Suprapubic skin (tissue), 3 donors: Measurements from ENCODE around the gene ABCA8.

Source experiments
- POLR2A ChIP-seq, 2 donors: fragments of 450-650 bp; IDR thresholded peaks; one replicate each; pipeline ENCODE4 v1.6.1; 2017; ENCODE audit warnings: antibody characterized with exemption in 2 of 2, mild to moderate bottlenecking in 2 of 2, moderate library complexity in 2 of 2
- TF ChIP-seq, protein P1 (sequence below), 2 donors: fragments of 200-600 bp in 1 of 2; fragments of 450-650 bp in 1 of 2; sonication (generic) in 1 of 2; IDR thresholded peaks; one replicate each; pipeline ENCODE4 v1.5.1; 2016 to 2019; ENCODE audit warnings: antibody characterized with exemption in 2 of 2, mild to moderate bottlenecking in 1 of 2, moderate library complexity in 1 of 2

DNA sequence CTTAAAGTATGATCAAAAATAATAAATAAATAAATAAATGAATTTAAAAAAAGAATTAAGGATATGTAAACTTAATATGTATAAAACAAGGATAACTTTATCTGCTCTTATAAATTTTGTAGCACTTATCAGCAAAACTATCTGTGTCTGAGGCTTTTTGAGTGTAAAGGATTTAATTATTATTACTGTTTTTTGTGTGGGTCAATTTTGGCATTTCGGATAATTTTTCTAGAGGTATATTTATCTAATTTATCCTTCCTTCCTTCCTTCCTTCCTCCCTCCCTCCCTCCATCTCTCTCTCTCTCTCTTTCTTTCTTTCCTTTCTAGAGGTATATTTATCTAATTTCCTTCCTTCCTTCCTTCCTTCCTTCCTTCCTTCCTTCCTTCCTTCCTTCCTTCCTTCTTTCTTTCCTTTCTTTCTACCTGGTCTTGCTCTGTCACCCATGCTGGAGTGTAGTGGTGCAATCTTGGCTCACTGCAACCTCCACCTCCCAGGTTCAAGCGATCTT is 120.8 kb downstream of the ABCA8 start:
- no peak for TF ChIP-seq POLR2A (IDR thresholded peaks at IDR 0.05)
- TF ChIP-seq, protein P1, sequence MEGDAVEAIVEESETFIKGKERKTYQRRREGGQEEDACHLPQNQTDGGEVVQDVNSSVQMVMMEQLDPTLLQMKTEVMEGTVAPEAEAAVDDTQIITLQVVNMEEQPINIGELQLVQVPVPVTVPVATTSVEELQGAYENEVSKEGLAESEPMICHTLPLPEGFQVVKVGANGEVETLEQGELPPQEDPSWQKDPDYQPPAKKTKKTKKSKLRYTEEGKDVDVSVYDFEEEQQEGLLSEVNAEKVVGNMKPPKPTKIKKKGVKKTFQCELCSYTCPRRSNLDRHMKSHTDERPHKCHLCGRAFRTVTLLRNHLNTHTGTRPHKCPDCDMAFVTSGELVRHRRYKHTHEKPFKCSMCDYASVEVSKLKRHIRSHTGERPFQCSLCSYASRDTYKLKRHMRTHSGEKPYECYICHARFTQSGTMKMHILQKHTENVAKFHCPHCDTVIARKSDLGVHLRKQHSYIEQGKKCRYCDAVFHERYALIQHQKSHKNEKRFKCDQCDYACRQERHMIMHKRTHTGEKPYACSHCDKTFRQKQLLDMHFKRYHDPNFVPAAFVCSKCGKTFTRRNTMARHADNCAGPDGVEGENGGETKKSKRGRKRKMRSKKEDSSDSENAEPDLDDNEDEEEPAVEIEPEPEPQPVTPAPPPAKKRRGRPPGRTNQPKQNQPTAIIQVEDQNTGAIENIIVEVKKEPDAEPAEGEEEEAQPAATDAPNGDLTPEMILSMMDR (IDR thresholded peaks at IDR 0.05) = no peak
